Activated CD4-positive, CD25-positive, alpha-beta regulatory T cell treated with anti-CD3 and anti-CD28 coated beads, Interleukin-2, amount 50 U/mL, for 72 hours (primary cell): ENCODE data around the gene ARL8B.

Source experiments
- DNase-seq: peaks from one replicate; pipeline ENCODE4 v3.0.0; 2021

ARL8B gene

DNA sequence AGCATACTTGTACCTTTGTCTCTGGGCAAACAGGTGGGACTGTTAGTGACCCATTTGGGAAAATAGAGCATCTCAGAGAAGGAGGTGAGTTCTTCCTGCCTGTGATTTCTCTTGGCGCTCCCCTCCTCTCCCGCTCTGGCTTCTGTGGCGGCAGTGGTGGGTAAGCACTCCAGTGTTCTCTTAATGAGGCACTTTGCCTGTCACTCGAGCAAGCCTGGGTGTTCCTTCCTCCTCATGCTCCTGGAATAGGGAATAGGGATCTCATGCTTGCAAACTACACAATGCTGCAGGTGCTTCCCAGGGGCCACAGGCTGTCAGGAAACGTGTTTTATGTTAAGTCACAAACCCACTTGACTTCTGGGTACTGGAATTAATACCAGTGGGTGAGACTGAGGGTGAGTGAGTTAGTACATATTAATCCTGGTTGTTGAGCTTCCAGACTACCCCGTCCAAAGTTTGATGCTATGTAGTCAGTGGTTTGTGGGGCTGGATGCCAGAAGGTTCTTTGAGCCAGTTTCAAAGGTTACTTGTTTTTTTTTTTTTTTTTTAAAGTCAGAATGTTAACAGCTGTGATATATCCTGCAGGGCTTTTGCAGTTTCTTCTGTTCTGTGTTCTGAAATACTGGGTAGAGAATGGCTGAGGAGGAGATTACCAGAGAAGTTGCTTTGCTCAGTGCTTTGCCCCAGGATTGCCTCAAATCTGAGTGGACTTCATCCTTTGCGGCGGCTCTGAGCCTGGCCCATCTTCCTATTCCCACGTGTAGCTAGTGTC, 95.9 kb downstream of the ARL8B start:
- DNase-seq = no peak

GRCh38 chr3:5218815-5219214, 96.7 kb downstream of the ARL8B start:
- DNase-seq = no peak

GRCh38 chr3:5219216-5219615, 97.1 kb downstream of the ARL8B start:
- DNase-seq = no peak

GRCh38 chr3:5220193-5220592, 98.1 kb downstream of the ARL8B start:
- no peak for DNase-seq

DNA sequence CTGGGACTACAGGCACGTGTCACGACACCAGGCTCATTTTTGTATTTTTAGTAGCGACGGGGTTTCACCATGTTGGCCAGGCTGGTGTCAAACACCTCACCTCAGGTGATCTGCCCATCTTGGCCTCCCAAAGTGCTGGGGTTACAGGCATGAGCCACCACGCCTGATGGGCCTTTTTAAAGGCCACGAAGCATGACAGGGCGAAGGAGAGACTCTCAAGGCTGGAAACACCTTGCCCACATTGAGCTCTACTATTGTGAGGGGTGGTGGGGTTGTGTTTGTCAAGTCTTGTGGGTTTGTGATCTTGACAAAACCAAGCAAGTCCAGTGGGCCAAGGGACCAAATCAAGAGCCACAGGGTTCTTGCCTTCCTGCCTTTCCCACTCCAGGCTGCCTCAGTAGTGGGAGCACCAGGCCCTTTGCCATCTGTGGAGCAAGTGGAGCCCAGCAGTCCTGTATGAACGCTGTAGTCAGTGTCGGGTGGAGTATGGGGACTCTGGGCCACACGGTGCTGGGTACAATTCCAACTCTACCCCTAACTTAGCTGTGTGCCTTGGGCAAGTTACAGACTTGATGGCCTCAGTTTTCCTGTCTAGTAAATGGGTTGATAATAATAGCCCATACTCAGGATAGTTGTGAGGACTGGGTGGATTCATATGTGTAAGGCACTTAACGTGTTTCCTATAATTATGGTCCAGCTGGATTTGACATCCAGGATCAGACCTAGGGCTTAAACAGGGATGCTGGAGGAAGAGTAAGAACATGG, 98.8 kb downstream of the ARL8B start:
- DNase-seq = no peak

DNA sequence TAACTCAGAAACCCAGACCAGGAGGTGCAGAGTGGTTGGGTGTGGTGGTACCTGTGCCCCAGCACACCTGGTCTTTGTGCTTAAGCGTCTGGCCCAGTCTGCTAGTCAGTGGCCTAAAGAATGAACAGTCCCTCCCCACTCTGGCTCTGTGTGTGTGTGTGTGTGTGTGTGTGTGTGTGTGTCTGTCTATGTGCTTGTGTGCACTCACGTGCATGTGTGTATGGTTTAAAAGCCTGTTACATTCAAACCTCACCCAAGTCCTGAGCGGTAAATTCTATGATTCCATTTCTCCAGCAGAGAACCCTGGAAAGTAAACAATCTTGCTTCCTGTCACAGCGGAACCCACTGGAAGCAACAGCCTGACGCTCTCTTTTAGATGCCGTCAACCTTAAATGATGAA, 99.6 kb downstream of the ARL8B start:
- no peak for DNase-seq

GRCh38 chr3:5222283-5223005, 100.4 kb downstream of the ARL8B start:
- no peak for DNase-seq

- no peak for DNase-seq
These were observed 104.7 kb downstream of the ARL8B start for GRCh38 chr3:5226783-5227182.

DNA sequence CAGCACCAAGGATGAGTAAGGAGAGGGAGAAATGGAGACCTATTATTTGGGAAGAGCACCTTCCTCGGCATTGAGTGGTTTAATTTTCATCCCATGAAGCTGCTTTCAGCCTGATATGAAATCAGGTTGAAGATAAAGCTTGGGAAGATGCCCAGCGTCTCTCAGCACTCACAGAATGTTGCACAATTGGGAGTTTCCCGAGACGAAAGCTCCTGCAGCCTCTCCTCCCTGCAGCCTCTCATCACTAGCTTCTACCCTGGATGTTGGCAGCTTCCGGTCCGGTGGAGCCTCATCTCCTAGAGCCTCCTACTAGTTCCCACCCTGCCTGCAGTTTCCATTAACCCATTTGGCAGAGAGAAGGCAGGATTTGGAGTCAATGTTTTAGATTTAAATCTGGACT, 105.7 kb downstream of the ARL8B start:
- no peak for DNase-seq

DNA sequence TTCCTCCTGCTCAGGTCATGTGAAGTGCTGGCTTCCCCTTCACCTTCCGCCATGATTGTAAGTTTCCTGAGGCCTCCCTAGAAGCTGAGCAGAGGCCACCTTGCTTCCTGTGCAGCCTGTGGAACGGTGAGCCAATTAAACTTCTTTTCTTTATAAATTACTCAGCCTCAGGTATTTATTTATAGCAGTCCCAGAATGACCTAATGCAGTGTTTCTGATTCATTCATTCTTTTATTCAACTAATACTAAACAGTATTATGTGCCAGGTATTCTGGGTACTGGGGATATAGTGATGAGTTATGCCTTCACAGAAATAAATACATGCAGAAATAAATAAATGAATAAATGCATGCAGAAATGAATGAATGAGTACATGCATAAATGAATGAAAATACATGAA, 107.3 kb downstream of the ARL8B start:
- no peak for DNase-seq
